Brain microvascular endothelial cell (primary cell): ENCODE data around the gene OSBP.

Experiments
- DNase-seq: peaks from one replicate; pipeline ENCODE4 v3.0.0-alpha.2; 2020
- H3K27ac ChIP-seq: fragments of 250-450 bp; sonication (Bioruptor Pico); 2 replicates; pipeline ENCODE4 v1.5.1; 2020; ENCODE audit warnings: mild to moderate bottlenecking, moderate library complexity
- H3K27me3 ChIP-seq: fragments of 250-450 bp; sonication (Bioruptor Pico); replicated peaks from 2 replicates; pipeline ENCODE4 v1.5.1; 2020; ENCODE audit warnings: mild to moderate bottlenecking
- H3K36me3 ChIP-seq: fragments of 250-450 bp; sonication (Bioruptor Pico); replicated peaks from 2 replicates; pipeline ENCODE4 v1.5.1; 2020; ENCODE audit warnings: mild to moderate bottlenecking
- H3K4me3 ChIP-seq: 2 replicates; pipeline ENCODE4 v1.5.1; 2011; ENCODE audit warnings: low read depth, mild to moderate bottlenecking, control low read depth, low read length, moderate library complexity
- in situ Hi-C: cut with HindIII; loops from 2 replicates; pipeline ENCODE4 v1.10.0; 2017; ENCODE audit warnings: low sequenced_read_pairs, low pct_ligation_motif_present
- TF ChIP-seq, protein P1 (sequence below): IDR thresholded peaks from 2 replicates; pipeline ENCODE4 v1.5.1; 2011; ENCODE audit warnings: low read depth, mild to moderate bottlenecking, moderate library complexity, low read length, control low read depth, inconsistent platforms; ENCODE audit errors: missing control alignments

The OSBP gene

DNA sequence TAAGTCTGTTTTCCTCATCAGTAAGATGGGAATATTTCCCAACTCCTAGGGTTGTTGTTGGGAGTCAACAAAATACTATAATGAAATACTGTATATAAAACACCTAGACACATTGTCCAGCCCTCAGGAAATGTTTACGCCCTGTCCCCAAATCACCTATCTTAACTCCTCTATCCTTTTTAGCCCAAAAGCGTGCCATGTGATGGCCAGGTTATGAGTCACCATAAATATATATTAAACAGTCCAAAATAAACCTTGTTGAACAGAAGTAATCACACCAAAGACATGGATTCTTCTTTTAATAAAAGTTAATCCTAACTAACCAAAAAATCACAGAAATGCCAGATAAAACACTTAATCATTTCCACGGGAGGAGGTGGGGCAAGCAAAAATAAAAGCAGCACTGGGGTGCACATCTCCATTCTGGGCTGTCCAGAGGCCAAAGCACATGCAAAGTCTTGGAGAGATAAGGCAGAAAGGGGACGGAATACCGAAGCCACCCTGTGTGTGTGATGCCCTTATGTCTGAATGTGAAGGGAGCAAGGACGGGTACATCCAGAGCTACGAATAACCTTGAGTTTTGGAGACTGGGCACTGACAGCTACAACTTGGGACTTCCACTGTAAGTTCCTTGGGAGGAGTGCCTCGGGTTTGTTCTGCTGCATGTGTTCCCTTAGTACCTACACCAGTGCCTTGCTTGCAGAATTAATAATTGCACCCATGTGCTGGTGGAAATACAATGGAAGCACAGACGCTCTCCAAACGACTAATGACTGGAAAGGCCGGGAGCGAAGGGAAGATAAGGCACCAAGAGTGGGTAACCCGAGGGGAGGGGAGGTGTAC is 1.1 kb downstream of the OSBP start:
- Histone ChIP-seq H3K27ac (peak overlapping the region; percentile 82), H3K27me3 (no peaks in the 10 kb centered on the region), H3K4me3 (peak overlapping the region; percentile 99), H3K36me3 (peaks cover 10% of the 10 kb centered on the region)
- in situ Hi-C loops = no loop called here
- TF ChIP-seq, protein P1, sequence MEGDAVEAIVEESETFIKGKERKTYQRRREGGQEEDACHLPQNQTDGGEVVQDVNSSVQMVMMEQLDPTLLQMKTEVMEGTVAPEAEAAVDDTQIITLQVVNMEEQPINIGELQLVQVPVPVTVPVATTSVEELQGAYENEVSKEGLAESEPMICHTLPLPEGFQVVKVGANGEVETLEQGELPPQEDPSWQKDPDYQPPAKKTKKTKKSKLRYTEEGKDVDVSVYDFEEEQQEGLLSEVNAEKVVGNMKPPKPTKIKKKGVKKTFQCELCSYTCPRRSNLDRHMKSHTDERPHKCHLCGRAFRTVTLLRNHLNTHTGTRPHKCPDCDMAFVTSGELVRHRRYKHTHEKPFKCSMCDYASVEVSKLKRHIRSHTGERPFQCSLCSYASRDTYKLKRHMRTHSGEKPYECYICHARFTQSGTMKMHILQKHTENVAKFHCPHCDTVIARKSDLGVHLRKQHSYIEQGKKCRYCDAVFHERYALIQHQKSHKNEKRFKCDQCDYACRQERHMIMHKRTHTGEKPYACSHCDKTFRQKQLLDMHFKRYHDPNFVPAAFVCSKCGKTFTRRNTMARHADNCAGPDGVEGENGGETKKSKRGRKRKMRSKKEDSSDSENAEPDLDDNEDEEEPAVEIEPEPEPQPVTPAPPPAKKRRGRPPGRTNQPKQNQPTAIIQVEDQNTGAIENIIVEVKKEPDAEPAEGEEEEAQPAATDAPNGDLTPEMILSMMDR = no peak
- DNase-seq = peak; percentile 1

- in situ Hi-C loops = no loop called here
- Histone ChIP-seq H3K36me3 (peaks cover 30% of the 10 kb centered on the region), H3K27me3 (no peaks in the 10 kb centered on the region), H3K27ac (no peak overlapping the region), H3K4me3 (no peak overlapping the region)
- DNase-seq = no peak
- TF ChIP-seq, protein P1 = no peak
These were observed 3.7 kb downstream of the OSBP start for GRCh38 chr11:59611570-59612565.

DNA sequence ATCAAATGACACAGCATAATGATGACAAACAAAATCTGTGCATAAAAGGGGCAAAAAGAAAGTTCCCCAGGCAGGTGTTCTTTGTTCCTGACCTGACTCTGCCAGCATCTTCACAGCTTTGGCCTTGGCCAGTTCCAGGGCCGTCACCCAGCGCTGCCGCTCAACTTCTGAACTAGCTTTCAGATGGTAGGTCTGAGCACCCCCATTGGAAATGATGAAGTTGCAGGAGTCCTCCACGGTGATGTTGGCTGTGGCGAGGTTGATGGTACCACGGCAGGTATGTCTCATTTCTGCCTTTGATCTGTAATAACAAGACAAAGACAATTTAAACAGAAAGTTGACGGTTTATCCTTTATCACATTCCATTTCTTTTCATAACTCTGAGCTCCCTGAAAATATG is 5.3 kb downstream of the OSBP start:
- Histone ChIP-seq H3K36me3 (peaks cover 45% of the 10 kb centered on the region), H3K4me3 (no peak overlapping the region), H3K27ac (no peak overlapping the region), H3K27me3 (no peaks in the 10 kb centered on the region)
- no peak for DNase-seq
- TF ChIP-seq, protein P1 = no peak
- in situ Hi-C loops = no loop called here

GRCh38 chr11:59607703-59608454 is 7.7 kb downstream of the OSBP start:
- H3K4me3 ChIP-seq = no peak overlapping the region
- in situ Hi-C loops = no loop called here
- no peak overlapping the region for H3K27ac ChIP-seq
- H3K27me3 ChIP-seq = no peaks in the 10 kb centered on the region
- TF ChIP-seq, protein P1 = no peak
- DNase-seq = no peak
- peaks cover 60% of the 10 kb centered on the region for H3K36me3 ChIP-seq

GRCh38 chr11:59602432-59602831 is 13.1 kb downstream of the OSBP start:
- Histone ChIP-seq H3K36me3 (peaks cover 79% of the 10 kb centered on the region), H3K27ac (no peak overlapping the region), H3K4me3 (no peak overlapping the region), H3K27me3 (no peaks in the 10 kb centered on the region)
- TF ChIP-seq, protein P1 = no peak
- DNase-seq = no peak
- in situ Hi-C loops = no loop called here
